Islet precursor cell (in vitro differentiated cells): ENCODE data around the gene CPNE7.

Source experiments
- DNase-seq: peaks from one replicate; pipeline ENCODE4 v3.0.0-alpha.2; 2018

Gene CPNE7

GRCh38 chr16:89575247-89576152 is at the start of gene CPNE7:
TSS of gene CPNE7 (plus strand) at chr16:89575758. CDS start at chr16:89575898, 140 bp downstream.
- no peak for DNase-seq

- DNase-seq: no peak
Measured at GRCh38 chr16:89529097-89529496, 46.5 kb upstream of the CPNE7 start.

DNA sequence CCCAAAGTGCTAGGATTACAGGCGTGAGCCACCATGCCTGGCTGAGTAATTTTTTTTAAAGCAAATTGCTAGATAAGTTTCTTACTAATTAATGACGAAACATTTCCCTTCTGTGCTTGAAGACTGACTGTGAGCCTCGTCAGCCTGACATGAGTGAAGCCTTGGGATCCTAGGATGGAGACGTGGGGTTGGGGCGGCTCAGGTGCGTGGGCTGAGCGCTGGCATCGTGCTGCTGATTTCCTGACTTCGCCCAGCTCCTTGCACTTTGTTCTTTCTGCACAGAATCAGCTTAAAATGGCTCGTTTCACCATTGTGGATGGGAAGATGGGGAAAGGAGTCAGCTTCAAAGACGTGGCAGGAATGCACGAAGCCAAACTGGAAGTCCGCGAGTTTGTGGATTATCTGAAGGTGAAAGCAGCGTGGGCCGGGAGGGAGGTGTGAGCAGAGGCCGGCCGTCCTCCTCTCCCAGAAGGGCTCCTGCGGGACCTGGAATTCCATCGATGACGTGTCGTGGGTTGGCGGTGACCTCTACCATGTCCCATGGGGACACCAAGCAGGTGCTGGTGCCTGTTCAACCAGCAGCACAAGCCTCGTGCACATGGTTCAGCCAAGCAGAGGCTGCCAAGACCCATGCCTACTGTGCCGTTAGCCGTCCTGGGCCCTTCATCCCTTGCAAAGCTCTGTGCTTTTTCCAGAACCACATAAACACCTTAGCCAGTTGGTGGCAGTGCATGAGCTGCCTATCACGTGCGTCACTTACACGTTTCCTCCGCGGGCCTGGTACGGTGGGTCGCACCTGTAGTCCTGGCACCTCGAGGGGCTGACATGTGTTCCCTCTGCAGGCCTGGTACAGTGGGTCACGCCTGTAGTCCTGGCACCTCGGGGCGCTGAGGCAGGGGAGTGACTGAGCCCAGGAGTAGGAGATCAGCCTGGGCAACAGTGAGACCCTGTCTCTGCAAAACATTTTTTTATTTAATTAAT is 44.9 kb upstream of the CPNE7 start:
- no peak for DNase-seq

DNA sequence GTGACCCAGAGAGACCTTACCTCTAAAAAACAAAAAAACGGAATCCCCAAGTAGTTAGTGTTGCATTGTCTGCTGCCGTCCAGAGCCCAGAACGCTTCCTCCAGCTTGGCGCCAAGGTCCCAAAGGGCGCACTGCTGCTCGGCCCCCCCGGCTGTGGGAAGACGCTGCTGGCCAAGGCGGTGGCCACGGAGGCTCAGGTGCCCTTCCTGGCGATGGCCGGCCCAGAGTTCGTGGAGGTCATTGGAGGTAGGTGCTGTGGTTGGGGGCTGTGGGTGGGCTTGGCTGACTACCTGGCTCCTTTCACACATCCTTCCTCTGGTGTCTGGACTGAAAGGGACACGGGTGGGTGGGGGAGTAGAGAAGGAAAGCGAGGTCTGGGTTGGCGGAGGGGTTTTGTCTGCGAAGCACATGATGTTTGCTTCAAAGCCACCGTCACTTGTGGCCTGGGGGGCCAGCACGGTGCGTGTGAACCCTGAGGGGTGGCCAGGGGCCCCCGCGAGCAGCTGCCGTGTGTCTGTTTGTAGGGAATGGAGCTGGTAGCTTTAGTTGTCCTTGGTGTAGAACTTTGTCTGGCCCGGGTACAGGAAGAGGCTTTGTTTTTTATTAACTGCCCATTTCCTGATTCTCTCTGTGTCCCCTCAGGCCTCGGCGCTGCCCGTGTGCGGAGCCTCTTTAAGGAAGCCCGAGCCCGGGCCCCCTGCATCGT is 43.6 kb upstream of the CPNE7 start:
- no peak for DNase-seq

DNA sequence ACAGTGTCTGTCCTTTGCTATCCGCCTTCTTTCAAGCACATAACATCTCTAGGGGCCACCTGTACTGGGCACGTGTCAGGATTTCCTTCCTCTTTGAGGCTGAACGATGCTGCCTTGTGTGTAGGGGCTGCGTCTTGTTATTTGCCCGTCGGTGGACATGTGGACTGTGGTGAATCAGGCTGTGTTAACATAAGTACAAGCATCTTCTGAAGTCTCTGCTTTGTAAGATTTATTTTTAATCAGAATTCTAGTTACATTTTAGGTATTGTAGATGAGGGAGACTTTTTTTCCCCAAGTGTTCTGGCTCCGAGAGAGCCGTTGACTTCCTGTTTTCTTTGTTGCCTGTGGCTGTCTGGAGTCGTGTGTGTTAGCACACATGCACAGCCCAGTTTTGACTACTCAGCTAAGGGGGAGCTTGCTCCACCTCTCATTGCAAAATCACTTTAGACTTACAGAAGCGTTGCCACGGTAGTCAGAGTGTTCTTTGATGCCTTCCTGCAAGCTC is 41.3 kb upstream of the CPNE7 start:
- DNase-seq: no peak

DNA sequence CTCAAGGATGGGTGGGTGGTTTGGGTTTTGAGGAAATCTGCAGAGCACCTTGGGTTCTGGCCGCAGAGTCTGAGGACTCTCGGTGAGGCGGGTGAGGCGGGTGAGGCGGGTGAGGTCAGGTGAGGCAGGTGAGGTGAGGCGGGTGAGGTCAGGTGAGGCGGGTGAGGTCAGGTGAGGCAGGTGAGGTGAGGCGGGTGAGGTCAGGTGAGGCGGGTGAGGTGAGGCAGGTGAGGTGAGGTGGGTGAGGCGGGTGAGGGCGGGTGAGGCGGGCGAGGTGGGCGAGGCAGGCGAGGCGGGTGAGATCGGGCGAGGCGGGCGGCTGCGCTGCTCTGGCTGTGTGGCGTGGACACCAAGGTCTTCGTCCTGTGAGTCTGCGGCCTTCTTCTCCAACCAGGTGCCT is 39.2 kb upstream of the CPNE7 start:
- no peak for DNase-seq

- no peak for DNase-seq
Measured at GRCh38 chr16:89536886-89537548, 38.5 kb upstream of the CPNE7 start.

DNA sequence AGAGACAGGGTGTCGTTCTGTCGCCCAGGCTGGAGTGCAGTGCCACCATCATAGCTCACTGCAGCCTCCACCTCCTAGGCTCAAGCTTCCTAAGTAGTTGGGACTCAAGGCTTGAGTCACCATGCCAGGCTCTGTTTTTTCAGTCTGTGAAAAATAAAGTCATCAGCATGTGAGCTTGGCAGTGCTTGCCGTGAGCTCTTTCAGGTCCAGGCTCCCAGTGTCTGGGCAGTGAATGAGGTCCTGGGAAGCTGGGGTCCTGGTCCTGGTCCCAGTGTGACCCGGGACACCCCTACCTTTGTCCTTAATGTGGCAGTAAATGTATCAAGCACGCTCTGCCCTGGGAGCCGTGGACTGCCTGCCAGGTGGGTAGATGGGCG is 38.0 kb upstream of the CPNE7 start:
- DNase-seq: no peak

GRCh38 chr16:89538286-89538685 is 37.3 kb upstream of the CPNE7 start:
- no peak for DNase-seq

- no peak for DNase-seq
Measured at GRCh38 chr16:89540557-89540956, 35.0 kb upstream of the CPNE7 start.

- DNase-seq: no peak
Measured at GRCh38 chr16:89541792-89542191, 33.8 kb upstream of the CPNE7 start.

- DNase-seq: no peak
Measured at GRCh38 chr16:89544113-89544512, 31.4 kb upstream of the CPNE7 start.

GRCh38 chr16:89544713-89545043 is 30.9 kb upstream of the CPNE7 start:
- no peak for DNase-seq

DNA sequence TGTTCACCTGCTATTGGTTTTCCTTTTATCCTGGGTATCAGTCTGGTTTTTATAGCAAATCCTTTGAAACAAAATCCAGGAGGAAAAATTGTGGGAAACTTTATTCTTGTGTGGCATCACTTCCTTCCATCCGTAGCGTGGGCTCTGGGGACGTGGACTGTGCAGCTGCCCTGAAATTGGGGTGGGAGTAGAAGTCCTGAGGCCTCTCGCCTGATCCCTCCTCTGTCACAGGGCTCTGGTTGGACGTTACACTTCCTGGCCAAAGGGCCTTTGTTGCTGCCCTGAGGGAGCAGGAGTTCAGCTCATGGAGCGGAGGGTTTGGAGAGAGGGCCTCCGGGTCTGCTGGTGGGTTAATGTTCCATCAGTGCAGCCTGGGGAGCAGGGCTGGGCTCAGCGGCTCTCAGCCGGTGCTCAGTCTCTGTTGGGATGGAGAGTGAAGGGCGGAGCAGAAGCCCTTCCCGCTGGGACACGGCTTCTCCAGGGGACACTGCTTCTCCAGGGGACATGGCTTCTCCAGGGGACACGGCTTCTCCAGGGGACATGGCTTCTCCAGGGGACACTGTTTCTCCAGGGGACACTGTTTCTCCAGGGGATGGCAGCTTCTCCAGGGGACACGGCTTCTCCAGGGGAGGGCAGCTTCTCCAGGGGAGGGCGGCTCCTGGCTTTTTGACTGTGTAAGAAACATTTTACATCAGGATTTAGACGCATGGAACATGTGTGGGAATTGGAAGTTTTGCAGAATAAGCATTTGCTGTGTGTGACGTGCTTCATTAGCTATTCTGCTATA is 30.3 kb upstream of the CPNE7 start:
- no peak for DNase-seq

DNA sequence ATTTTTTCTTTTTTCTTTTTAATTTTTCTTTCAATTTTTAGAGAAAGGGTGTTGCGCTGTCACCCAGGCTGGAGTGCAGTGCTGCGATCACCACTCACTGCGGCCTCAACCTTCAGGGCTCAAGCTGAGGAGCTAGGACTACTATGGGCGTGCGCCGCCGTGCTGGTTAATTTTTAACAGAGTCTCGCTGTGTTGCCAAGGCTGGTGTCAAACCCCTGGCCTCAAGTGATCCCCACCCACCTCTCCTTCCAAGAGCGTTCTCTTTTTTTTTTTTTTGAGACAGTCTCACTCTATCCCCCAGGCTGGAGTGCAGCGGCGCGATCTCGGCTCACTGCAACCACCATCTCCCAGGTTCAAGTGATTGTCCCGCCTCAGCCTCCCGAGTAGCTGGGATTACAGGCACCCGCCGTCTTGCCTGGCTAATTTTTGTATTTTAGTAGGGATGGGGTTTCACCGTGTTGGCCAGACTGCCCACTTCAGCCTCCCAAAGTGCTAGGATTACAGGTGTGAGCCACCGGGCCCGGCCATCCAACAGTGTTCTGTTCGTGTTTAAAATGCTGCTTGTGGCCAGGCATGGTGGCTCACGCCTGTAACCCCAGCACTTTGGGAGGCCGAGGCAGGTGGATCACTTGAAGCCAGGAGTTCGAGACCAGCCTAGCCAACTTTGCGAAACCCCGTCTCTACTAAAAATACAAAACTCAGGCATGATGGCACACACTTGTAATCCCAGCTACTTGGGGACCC is 29.6 kb upstream of the CPNE7 start:
- no peak for DNase-seq

- DNase-seq: no peak
Measured at GRCh38 chr16:89546781-89547180, 28.8 kb upstream of the CPNE7 start.

DNA sequence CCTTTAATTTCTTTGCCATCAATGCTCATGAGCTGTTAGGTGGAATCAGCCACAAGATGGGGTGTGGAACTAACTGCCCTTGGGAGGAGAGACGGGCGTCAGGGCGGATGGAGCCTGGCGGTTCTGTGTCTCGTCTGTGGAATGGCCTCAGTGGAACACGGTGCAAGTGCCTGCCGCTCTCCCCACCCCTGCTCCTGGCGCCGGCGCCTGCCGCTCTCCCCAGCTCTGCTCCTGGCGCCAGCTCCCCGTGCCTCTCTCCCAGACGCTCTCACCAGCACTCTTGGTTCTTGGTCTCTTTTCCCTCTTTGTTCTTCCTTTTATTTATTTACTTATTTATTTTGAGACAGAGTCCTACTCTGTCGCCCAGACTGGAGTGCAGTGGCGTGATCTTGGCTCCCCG is 28.3 kb upstream of the CPNE7 start:
- DNase-seq: no peak

DNA sequence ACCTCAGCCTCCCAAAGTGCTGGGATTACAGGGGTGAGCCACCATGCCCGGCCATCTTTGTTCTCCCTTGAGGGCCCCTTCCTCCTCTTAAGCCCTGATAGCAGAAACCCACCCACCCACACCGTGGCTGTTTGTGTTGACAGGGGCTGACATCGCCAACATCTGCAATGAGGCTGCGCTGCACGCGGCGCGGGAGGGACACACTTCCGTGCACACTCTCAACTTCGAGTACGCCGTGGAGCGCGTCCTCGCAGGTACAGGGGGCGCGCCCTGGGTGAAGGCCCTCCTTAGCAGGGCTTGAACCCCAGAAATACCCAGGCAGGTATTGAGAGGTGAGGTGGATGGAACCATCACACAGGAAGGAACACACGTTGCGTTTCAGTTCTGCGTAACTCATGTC is 27.7 kb upstream of the CPNE7 start:
- DNase-seq: no peak

DNA sequence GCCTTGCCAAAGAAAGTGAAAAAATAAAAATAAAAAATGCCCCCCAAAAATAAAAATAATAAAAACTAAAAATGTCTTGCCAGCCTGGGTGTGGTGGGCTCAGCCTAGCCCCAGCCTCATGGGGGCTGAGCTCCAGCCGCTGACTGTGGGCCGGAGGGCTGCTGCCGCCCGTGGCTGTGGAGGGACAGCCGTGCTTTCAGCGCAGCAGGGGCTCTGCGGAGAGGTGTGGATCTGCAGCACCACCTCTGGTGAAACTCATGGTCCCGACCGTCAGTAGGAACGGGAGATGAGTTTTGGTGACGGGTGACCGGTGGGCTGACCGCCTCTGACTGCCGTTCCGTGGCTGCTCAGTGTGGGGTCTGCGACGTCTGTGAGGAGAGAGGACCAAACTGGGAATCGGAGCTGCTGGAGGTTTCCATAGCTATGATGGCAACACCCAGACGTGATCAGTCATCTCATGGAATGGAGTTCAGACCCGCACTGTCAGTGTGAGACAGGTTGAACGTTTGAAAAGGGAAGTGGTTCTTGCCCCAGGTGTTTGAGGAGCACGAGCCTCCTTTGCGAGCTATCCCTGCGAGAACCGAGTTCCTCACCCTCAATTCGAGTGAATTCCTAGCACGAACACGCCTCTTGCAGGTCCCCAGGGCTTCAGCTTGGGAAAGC is 27.1 kb upstream of the CPNE7 start:
- DNase-seq: no peak

DNA sequence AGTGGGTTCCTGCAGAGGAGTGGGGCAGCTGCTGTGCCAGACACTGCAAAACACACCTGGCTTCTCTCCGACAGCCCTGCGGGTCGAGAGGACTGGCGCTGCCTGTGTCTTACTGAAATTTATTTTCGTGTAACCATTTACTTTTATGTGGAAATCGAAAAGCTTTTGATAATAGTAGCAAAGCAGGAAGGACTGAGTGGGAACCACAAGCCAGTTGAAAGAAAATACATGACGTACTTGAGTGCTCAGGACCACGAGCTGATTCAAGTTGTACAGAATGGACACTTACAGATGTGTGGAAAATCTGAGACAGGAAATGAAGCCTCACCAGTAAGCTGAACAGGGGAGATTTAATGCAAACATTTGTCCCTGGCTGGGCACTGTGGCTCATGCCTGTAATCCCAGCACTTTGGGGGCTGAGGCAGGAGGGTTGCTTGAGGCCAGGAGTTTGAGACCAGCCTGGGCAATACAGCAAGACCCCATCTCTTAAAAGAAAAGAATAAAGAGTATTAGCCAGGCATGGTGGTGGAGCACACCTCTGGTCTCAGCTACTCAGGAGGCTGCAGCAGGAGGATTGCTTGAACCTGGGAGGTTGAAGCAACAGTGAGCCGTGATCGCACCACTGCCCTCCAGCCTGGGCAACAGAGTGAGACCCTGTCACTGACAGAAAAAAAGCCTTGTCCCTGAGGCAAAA is 26.4 kb upstream of the CPNE7 start:
- no peak for DNase-seq
